ENCODE results near the gene HPGD. TPM values are rescaled to one million over a fixed set of nuclear protein-coding genes. Genes with fewer than 3 reads are reported as not detected.

HPGD gene
- total RNA-seq, 1 experiment from 2014 or later, result 0.66 TPM

DNA sequence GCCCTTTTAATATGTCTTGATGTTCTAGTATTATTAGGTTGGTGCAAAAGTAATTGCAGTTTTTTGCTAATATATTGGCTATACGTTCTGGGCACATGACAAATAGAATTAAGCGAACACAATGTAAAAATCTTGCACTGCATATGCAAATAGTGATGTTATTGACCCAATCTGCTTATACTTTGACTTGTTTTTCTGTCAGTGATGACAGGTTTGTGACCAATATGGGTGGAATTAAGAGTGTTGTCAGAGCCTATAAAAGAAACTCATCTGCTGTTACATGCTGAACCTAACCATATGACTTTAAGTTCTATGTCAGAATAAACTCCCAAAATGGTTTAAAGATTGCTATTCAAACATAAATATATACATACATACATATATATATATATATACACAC is 30.7 kb upstream of the HPGD start:
- no peak overlapping the region for H2AFZ ChIP-seq (ENCODE audit: low read depth, low read length, poor library complexity, severe bottlenecking)
- H3K9ac ChIP-seq (ENCODE audit: low read length), result no peak overlapping the region
- no peak overlapping the region for H3K27ac ChIP-seq (ENCODE audit: low read depth, low read length)
- TF ChIP-seq JUND (IDR thresholded peaks at IDR 0.05) (no peak), YY1 (IDR thresholded peaks at IDR 0.05; ENCODE audit: extremely low read depth, insufficient replicate concordance, low read depth, low read length) (no peak), CEBPB (IDR thresholded peaks at IDR 0.05; ENCODE audit: low read depth) (no peak), SP1 (IDR thresholded peaks at IDR 0.05; ENCODE audit: low read depth) (no peak), CBX3 (IDR thresholded peaks at IDR 0.05; ENCODE audit: low read depth) (no peak), ZFX (IDR thresholded peaks at IDR 0.05) (no peak), POLR2AphosphoS5 (IDR thresholded peaks at IDR 0.05; ENCODE audit: low read depth, low read length) (no peak), ZNF274 (IDR thresholded peaks at IDR 0.05; ENCODE audit: low read depth, low read length) (no peak), EZH2phosphoT487 (IDR thresholded peaks at IDR 0.05; ENCODE audit: borderline replicate concordance) (no peak), POLR2A (IDR thresholded peaks at IDR 0.05; ENCODE audit: borderline replicate concordance, extremely low read depth, insufficient read depth, insufficient read length) (no peak), ELF1 (IDR thresholded peaks at IDR 0.05; ENCODE audit: borderline replicate concordance, low read depth) (no peak), SIN3A (IDR thresholded peaks at IDR 0.05; ENCODE audit: low read depth) (no peak), RAD21 (IDR thresholded peaks at IDR 0.05; ENCODE audit: low read depth) (no peak), EGR1 (IDR thresholded peaks at IDR 0.05; ENCODE audit: low read depth) (no peak), EZH2 (IDR thresholded peaks at IDR 0.05) (no peak)
- TF ChIP-seq, protein P1, sequence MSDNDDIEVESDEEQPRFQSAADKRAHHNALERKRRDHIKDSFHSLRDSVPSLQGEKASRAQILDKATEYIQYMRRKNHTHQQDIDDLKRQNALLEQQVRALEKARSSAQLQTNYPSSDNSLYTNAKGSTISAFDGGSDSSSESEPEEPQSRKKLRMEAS (IDR thresholded peaks at IDR 0.05), result no peak
- TF ChIP-seq, protein P2, sequence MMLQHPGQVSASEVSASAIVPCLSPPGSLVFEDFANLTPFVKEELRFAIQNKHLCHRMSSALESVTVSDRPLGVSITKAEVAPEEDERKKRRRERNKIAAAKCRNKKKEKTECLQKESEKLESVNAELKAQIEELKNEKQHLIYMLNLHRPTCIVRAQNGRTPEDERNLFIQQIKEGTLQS (IDR thresholded peaks at IDR 0.05), result no peak
- TF ChIP-seq, protein P3, sequence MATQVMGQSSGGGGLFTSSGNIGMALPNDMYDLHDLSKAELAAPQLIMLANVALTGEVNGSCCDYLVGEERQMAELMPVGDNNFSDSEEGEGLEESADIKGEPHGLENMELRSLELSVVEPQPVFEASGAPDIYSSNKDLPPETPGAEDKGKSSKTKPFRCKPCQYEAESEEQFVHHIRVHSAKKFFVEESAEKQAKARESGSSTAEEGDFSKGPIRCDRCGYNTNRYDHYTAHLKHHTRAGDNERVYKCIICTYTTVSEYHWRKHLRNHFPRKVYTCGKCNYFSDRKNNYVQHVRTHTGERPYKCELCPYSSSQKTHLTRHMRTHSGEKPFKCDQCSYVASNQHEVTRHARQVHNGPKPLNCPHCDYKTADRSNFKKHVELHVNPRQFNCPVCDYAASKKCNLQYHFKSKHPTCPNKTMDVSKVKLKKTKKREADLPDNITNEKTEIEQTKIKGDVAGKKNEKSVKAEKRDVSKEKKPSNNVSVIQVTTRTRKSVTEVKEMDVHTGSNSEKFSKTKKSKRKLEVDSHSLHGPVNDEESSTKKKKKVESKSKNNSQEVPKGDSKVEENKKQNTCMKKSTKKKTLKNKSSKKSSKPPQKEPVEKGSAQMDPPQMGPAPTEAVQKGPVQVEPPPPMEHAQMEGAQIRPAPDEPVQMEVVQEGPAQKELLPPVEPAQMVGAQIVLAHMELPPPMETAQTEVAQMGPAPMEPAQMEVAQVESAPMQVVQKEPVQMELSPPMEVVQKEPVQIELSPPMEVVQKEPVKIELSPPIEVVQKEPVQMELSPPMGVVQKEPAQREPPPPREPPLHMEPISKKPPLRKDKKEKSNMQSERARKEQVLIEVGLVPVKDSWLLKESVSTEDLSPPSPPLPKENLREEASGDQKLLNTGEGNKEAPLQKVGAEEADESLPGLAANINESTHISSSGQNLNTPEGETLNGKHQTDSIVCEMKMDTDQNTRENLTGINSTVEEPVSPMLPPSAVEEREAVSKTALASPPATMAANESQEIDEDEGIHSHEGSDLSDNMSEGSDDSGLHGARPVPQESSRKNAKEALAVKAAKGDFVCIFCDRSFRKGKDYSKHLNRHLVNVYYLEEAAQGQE (IDR thresholded peaks at IDR 0.05; ENCODE audit: low read depth), result no peak
- ATAC-seq, result no peak
- no peaks in the 10 kb centered on the region for H3K79me2 ChIP-seq (ENCODE audit: insufficient read depth, low read length)
- no peaks in the 10 kb centered on the region for H3K27me3 ChIP-seq (ENCODE audit: insufficient read depth, low read length)
- no peak for DNase-seq (ENCODE audit: low read depth, low spot score)
- H3K9me3 ChIP-seq (ENCODE audit: control insufficient read depth in 1 of 2, insufficient read depth in 1 of 2, low read depth in 1 of 2, low read length in 2 of 2), result no peaks in the 10 kb centered on the region
- ChIA-PET POLR2A (no interaction called here), RAD21 (ENCODE audit: low non-redundant PET in 1 of 2, low total read pairs in 2 of 2, uncharacterized antibody in 2 of 2, unreplicated experiment in 2 of 2) (no interaction called here), CTCF (no interaction called here)
- H3K4me1 ChIP-seq (ENCODE audit: control insufficient read depth in 1 of 2, insufficient read depth in 2 of 2, low read length in 2 of 2), result no peaks in the 10 kb centered on the region
- H4K20me1 ChIP-seq (ENCODE audit: insufficient read depth), result no peaks in the 10 kb centered on the region
- BruUV-seq (replicated peaks), result no TSS peak
- H3K4me3 ChIP-seq (replicated peaks in 1 of 2; ENCODE audit: low read depth in 1 of 2, low read length in 2 of 2), result no peak overlapping the region
- H3K9me2 ChIP-seq (ENCODE audit: insufficient read depth), result no peaks in the 10 kb centered on the region
- intact Hi-C loops (cut with micrococcal nuclease), result no loop called here
- no peak overlapping the region for H3K4me2 ChIP-seq (ENCODE audit: low read length)
- no peaks in the 10 kb centered on the region for H3K36me3 ChIP-seq (ENCODE audit: control insufficient read depth in 1 of 2, insufficient read depth in 2 of 2, low read length in 2 of 2)

All from HCT116 (cell line).